Stimulated activated naive CD8-positive, alpha-beta T cell treated with anti-CD3 and anti-CD28 coated beads, Interleukin-15, Interleukin-2, amounts not matched to agents 100 U/mL and 50 U/mL, for 24 hours (primary cell): ENCODE data around the gene RBMS1.

Source experiments
- ATAC-seq: fragments of 150-1000 bp; cut with Tn5 transposase; one replicate; pipeline ENCODE4 v1.10.0; 2021
- DNase-seq: peaks from one replicate; pipeline ENCODE4 v3.0.0; 2021

The RBMS1 gene

GRCh38 chr2:160493227-160494028, at the start of gene RBMS1:
RBMS1 (minus strand) TSS chr2:160493807; CDS start chr2:160493363, 444 bp downstream.
- DNase-seq: peak; percentile 65
- peak; percentile 41 for ATAC-seq

GRCh38 chr2:160541745-160542144, 48.1 kb upstream of the RBMS1 start:
- DNase-seq (no peak), ATAC-seq (no peak)

GRCh38 chr2:160538559-160539355, 45.1 kb upstream of the RBMS1 start:
- ATAC-seq: no peak
- DNase-seq: no peak

GRCh38 chr2:160538115-160538514, 44.5 kb upstream of the RBMS1 start:
- ATAC-seq: no peak

GRCh38 chr2:160534996-160535395, 41.4 kb upstream of the RBMS1 start:
- no peak for ATAC-seq
- no peak for DNase-seq

More at GRCh38 chr2:160538115-160538514, 44.5 kb upstream of the RBMS1 start:
- no peak for DNase-seq

GRCh38 chr2:160534249-160534648, 40.6 kb upstream of the RBMS1 start:
- DNase-seq: no peak
- ATAC-seq: no peak

- DNase-seq (no peak), ATAC-seq (no peak)
Measured at GRCh38 chr2:160533482-160533881, 39.9 kb upstream of the RBMS1 start.

GRCh38 chr2:160532388-160532787, 38.8 kb upstream of the RBMS1 start:
- no peak for ATAC-seq

GRCh38 chr2:160522951-160523710, 29.5 kb upstream of the RBMS1 start:
- ATAC-seq: no peak
- DNase-seq: no peak

More at GRCh38 chr2:160532388-160532787, 38.8 kb upstream of the RBMS1 start:
- DNase-seq: no peak

GRCh38 chr2:160517731-160518130, 24.1 kb upstream of the RBMS1 start:
- ATAC-seq: no peak
- DNase-seq: no peak

GRCh38 chr2:160516547-160517365, 23.1 kb upstream of the RBMS1 start:
- DNase-seq: no peak
- ATAC-seq: peak; percentile 88

GRCh38 chr2:160515120-160515519, 21.5 kb upstream of the RBMS1 start:
- ATAC-seq: no peak

GRCh38 chr2:160513120-160513519, 19.5 kb upstream of the RBMS1 start:
- no peak for ATAC-seq
- no peak for DNase-seq

More at GRCh38 chr2:160515120-160515519, 21.5 kb upstream of the RBMS1 start:
- no peak for DNase-seq

- ATAC-seq (peak; percentile 33), DNase-seq (no peak)
Measured at GRCh38 chr2:160512491-160512890, 18.9 kb upstream of the RBMS1 start.

- DNase-seq (no peak), ATAC-seq (no peak)
Measured at GRCh38 chr2:160510617-160511016, 17.0 kb upstream of the RBMS1 start.

GRCh38 chr2:160509016-160509415, 15.4 kb upstream of the RBMS1 start:
- no peak for ATAC-seq
- no peak for DNase-seq

GRCh38 chr2:160507464-160507863, 13.9 kb upstream of the RBMS1 start:
- no peak for ATAC-seq
- DNase-seq: no peak

GRCh38 chr2:160507046-160507407, 13.4 kb upstream of the RBMS1 start:
- DNase-seq: no peak
- peak; percentile 40 for ATAC-seq

- DNase-seq (no peak), ATAC-seq (no peak)
Measured at GRCh38 chr2:160506371-160507045, 12.9 kb upstream of the RBMS1 start.

- ATAC-seq (no peak), DNase-seq (no peak)
Measured at GRCh38 chr2:160505256-160505655, 11.6 kb upstream of the RBMS1 start.

- ATAC-seq (no peak), DNase-seq (no peak)
Measured at GRCh38 chr2:160502478-160502877, 8.9 kb upstream of the RBMS1 start.
